HG03097 (cell line): Measurements from ENCODE around the gene LY86.

Experiments used
- ATAC-seq: cut with Tn5 transposase; IDR thresholded peaks from one replicate; pipeline ENCODE4 v1.9.1; 2021; ENCODE audit not compliant: unreplicated experiment, low FRiP score

LY86 gene

DNA sequence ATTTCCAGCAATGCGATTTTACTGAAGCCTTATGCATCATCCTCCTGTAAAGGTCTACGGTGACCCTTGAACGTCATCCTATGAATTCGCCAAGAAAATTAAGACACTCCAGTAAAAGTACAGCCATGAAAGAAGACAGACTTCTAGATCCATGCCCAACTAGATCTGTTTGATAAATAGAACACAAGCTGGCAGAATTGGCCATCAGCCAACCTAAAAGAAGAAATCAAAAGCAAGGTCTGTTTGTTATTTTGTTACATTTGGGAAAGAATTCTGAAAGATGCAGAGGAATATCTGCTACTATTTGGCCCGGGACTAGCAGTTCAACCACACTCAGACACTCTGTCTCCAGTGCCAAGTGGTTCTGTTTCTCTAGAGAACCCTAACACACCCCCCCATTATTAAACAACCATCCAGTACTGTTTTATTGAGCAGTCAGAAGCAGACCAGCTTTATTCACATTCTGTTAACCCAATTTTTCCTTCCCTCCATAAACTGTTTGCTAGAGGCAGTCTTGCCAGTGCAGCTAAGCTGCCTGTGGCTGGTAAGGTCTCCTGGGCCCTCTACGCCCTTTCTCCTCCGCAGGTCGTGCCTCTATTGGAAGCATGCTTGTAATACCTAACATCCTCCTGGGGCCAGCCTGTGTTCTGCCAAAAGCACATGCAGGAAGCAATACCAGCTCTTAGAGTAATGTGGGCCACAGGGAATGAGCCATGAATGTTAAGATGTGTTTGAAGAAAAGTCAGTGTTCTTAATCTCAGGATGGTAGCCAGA lies 30.7 kb downstream of the LY86 start:
- ATAC-seq, result no peak

DNA sequence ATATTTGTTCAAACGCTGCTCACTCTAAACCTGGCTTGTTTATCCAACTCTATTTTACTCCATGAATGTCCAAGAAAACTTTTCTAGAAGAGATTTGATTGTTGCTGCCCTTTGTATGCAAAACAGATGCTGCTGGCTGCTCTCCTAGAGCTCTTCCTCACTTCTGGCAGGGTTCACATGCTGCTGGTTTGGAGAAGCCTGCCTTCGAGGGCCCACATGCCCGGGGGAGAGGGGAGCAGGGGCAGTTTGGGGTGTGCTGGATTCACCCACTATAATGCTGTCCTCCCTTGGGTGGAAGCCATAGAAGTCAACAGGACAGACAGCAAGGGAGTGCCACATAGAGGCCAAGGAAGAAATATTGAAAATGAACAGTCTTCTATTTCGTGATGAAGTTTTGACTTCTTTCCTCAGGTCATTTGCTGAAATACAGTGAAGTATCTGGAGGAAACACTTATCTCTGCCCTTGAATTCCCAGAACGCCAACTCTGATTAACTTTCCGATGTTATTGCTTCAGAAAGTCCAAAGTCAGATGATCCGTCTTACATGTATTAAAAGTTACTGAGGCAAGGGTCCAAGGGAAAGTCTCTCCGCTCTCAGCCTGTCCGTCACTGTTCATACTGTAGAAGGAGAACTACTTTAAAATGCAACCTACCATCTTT lies 32.4 kb downstream of the LY86 start:
- no peak for ATAC-seq

DNA sequence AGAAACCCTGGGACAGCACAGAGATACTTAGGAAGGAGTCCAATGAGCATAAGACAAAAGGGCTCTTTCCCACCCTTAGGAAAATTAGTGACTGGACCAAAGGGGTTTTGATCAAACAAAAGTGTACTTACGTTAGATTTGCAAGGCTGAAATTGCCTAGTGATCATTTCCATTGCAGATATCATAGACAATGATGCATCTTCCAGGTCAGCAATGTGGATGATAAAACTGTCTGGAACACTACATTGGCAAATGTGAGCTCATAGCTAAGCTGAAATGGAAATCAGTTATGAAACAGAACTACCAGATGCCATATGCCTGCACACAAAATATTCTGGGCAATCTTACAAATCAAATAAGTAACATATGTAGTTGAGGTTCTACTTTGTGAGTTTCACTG lies 34.0 kb downstream of the LY86 start:
- no peak for ATAC-seq

DNA sequence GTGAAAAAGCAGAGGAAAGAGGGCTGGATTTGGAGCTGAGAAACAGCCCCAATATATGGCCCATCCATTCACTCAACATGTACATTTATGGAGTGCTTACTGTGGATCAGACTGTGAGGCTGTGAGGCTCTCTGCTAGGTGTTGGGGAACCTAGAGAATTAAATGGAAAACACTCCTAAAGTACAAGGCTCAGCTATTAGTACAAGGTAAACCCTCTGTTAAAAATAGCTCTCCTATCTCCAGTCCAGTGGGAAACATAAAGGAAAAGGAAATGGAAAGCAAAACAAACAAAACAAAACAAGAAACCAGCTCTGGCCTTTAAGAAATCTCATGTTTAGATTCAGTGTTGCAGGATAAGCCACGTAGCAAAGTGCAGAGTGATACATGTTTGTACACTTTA lies 35.0 kb downstream of the LY86 start:
- ATAC-seq, result no peak

DNA sequence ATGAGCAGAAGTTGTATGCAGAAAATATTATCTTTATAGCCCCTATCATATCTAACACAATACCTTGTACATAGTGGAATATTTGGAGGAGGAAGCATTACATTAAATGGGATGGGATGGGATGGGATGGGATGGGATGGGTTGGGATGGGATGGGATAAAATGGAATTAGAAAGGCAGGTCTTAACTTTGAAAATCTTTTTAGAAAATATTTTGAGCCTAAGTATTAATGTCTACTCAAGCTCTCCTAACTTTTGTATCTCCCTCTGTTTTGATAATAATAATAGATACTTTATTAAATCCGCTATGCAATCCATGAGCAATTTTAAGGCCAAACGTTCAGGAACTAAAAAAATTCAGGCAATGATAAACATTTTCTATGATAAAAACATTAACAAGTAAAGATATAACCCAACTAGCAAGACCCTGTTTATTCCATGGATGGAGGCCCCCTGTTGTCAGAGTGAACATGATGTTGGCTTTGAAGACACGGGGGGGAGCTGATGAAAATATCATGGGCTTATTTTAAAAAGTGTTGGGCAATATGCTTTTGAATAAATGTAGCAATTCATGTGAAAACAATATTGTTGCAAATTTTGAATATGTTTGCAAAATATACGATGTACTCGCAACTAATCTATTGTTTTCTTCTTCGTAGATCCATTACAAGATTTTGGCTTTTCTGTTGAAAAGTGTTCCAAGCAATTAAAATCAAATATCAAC lies 35.9 kb downstream of the LY86 start:
- no peak for ATAC-seq

DNA sequence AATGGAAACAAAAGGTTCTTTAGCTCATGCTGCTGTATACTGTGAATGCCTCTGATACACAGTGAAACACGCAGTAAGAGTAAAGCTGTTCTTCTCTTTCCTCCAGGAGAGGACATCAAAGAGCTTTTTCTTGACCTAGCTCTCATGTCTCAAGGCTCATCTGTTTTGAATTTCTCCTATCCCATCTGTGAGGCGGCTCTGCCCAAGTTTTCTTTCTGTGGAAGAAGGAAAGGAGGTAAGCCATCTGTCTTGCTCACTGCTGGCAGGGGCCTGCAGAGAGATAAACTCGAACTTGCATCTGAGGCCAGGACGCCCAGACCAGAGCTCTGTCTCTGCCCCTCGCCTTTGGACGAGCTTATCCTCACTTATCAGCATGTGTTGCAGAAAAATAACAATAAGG lies 37.7 kb downstream of the LY86 start:
- no peak for ATAC-seq

DNA sequence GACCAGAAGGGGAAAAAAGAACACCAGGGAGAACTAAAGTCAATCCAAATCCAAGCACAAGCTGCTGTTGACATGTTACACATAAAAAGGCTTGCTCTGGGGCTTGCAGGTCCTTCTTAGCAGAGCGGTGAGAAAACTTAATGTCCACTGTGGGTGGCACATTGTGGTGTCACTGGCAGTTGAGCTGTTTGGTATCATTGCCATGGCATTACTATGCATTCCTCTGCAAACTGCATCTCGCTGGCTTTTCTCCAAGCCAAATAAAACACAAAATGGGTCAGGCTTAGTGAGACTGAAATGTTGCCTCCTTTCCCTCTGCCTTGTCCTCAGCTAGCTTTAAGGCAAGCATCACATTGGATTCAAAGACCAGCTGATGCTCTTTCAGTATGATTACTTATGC lies 40.9 kb downstream of the LY86 start:
- ATAC-seq, result no peak

DNA sequence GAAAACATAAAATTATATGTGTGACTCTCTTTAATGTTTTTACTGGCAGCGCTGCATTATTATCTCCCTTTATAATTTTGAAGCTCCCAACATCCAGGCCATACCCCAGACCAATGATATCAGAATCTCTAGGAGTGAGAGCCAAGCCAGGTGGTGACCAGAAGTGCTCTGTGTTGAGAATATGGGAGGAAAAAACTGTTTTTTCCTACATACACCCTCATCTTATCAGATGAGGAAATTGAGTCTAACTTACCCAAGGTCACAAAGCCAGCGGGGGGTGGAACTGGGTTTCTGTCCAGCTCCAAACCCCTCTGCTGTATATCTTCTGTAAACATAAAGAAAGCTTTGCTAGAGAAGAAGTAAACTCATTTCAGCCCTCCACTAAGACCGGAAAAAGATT lies 42.5 kb downstream of the LY86 start:
- no peak for ATAC-seq

DNA sequence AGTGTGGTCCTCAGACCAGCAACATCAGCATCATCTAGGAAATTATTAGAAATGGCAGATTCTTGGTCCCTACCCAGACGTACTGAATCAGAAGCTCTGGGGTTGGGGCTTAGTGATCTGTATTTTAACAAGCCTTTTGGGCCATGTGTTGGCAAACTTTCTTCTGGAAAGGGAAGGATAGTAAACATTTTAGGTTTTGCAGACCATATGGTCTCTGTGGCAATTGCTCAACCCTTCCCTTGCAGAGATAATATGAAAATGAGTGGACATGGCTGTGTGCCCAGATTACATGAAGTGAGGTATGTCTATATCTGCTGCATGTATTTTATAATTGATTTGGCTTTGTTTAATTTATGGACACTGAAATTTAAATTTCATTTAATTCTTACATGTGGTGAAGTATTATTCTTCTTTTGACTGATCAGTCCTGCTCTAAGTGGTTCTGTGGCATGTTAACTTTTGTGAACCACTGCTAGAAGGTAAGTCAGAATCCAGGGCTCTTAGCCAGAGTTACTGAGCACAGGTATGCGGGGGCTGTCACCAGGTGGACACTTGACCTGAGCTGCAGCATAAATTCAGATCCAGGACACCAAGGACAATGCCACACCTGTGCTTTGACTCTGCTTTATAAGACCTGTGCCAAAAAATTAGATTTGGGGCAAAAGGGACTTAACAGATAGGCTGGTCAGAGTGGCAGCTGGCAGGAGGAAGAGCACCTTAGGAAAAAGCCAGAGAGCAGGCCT lies 43.2 kb downstream of the LY86 start:
- ATAC-seq, result no peak

DNA sequence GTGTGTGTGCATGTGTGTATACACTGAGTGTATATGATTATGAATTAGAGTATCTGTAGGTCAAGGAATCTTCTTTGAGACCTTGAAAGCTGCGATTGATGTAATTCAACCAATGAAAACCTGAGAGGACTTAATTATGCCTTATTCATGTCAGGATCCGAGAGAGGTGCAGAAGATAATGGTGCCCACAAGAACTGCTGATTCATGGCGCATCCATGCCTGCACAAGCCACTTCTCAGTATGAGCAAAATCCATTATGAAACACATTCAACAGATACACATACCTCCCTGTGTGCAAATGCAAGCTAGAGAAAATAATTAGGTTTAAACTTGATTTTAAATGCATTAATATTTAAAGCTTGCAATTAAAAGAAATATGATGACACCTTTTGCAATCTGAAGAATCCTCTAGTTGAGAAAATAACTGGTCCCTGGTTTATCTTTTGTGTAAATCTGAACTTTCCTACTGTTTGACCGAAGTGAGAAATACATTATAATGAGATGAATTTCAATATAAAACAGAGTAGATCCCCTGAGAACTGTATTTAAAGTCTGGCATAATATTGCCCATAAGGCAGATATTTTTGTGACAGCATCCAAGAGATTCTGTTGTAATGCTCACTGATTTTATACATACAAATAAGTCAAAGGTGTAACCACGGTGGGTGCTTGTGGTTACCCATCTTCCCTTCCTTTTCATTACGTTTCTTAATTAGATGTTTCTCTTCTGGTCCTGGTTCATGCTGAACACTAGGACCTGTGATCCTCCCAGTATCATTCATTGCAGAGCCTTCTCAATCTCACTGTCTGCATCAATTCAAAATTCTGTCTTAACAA lies 45.6 kb downstream of the LY86 start:
- no peak for ATAC-seq

DNA sequence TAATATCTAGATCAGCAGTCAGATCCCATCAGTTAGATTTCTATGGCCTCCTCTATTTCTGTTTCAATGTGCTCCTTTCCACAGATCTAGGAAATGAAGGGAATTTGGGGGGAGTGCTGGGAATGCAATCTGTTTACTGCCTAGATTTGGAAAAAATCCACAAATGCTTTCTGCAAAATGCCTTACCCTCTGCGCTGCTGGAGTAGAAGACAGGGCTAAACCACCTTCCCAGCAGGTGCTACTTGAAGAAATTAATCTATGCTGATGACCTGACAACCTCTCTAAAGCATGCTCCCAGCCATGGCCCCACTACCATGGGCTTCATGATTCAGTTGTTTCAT lies 46.2 kb downstream of the LY86 start:
- no peak for ATAC-seq

DNA sequence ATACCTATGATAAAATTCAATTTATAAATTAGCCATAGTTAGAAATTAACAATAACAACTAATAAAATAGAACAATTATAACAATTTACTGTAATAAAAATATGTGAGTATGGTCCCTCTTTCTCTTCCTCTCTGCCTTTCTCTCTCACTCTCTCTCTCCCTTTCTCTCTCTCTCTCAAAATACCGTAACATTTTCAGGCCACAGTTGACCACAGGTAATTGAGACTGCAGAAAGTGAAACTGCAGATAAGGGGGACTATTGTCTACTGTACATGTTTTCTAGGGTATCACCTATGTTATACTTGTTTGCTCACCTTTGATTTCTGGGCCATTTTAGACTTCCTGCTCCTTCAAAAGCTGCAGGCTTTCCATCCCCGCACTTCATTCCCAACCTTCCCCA lies 46.8 kb downstream of the LY86 start:
- no peak for ATAC-seq

DNA sequence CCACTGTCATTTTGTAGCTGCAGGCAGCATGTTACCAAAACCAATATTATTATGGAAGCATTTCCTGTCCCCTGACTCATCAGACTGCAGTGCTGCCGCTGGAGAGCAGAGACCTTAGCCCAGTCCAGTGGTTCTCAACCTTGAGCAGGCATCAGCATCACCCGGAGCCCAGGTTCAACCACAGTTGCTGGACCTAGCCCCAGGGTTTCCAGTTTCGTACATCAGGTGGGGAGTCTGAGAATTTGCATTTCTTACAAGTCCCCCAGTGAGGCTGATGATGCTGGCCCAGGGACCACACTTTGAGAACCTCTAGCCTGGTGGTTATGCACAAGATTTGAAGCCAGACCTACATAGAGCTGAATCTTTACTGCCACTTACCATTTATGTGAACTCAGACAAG lies 47.3 kb downstream of the LY86 start:
- ATAC-seq, result no peak

DNA sequence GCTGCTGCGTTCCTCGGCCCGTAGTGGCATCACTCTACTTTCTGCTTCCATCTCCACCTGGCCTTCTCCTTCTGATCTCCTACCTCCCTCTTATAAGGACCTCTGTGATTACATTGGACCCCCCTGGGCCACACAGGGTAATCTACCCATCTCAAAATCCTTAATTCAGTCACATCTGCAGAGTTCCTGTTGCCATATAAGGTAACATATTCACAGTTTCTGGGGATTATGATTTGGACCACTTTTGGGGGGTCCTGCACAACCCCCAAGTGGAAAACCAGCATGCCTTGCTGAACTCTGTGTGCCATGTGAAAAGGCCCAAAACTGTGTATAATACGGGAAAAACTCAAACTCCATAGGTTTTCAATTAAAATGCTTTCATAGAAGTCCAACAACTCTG lies 51.1 kb downstream of the LY86 start:
- ATAC-seq, result no peak

DNA sequence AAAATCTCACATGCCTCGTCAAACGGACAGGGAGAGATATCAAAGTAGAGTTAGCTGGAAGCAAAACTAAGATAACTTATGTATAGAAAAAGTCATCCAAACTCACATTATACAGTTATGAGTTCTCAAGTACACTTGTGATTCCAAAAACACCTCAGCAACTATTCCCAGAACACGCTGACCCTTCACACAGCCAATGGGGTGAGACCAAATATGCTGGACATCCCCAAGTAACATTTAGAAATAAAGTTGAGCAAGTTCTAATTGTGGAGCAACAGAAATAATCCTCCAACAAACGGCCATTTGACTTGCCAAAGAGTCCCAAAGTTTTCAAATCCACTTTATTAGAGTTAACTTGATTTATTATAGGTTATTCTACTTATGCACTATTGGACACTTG lies 52.4 kb downstream of the LY86 start:
- ATAC-seq, result no peak

DNA sequence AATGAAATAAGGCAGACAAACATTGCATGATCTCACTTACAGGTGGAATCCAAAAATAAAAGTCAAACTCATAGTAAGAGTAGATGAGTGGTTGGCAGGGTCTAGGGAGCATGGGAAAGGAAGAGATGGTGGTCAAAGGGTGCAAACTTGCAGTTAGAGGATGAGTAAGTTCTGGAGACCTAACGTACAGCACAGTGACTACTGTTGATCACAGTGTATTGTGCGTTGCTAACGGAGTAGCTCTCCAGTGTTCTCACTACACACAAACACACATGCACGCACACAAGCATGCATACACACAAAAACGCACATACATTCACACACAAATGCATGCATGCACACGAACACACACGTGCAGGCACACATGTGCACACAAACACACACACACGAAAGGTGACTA lies 54.9 kb downstream of the LY86 start:
- peak; percentile 83 for ATAC-seq

DNA sequence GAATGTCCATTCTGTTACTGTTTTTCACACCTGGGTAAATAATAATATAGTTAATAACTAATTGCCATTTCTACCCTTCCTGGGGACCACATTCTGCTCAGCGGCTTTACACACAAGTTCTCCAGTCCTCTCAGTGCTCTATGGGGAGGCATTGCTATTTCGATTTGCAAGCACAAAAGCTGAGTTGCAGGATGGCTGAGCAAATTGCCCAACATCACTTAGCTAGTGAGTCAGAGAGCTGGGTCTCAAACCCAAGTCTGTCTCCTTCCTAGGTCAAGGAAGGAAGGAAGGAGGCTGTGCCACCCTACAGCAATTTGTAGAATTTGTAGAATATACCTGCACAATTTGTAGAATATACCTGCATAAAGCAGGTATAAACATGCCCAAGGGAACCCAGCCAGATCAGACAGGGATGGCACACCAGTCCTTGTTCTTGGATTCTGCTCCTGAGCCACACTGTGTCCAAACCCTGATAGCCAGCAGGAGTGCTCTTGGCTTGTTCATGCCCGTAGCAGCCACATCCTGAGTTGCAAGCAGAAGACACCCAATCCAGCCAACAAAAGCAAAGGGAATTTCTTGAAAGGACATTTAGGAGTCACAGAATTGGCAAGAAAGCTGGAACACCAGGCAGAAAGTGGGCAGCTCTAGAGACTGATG lies 56.9 kb downstream of the LY86 start:
- ATAC-seq, result no peak

DNA sequence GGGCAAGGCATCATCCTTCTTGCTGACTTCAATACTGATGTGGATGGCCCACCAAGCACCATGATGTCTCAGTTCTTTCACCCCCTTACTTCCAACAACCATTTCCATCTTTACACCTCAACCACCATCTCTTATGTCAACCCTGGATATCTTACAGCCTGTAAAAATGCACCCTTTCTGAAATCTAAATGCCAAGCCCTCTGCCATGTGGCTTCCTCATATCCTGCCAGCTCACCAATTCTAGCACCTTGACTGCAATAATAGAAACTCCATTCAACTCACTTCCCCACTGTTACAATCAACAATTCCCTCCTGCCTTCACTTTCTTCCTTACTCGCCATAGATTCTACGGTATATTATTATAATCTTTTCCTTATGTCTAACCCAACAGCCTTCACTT lies 57.9 kb downstream of the LY86 start:
- no peak for ATAC-seq

DNA sequence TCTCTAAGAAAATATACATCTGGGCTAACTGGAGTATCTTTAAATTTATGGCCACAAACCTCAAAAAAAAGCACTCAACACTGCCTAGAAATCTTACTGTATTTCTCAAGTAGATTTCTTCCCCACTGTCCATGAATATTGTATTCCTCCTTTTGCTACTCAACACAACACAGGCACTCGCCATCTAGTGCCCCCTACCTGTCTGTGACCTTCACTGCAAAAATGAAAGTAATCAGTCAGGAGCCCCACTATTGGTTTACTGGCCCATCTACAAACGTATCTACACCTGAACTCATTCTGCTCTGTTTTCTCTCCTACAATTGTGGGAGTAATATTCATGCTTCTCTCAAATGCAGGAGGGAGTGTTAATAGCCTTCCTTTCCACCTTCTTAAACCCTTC lies 58.3 kb downstream of the LY86 start:
- ATAC-seq, result no peak
